HG03521 (cell line): ENCODE results near the gene ACY1.

Source experiments
- ATAC-seq: cut with Tn5 transposase; IDR thresholded peaks from one replicate; pipeline ENCODE4 v1.9.1; 2021; ENCODE audit warnings: mild to moderate bottlenecking, moderate library complexity; ENCODE audit not compliant: unreplicated experiment

The ACY1 gene

GRCh38 chr3:52004163-52004787 is 20.9 kb downstream of the ACY1 start:
- ATAC-seq: no peak

- no peak for ATAC-seq
These were observed 21.6 kb downstream of the ACY1 start for GRCh38 chr3:52004906-52005395.

GRCh38 chr3:52005571-52005986 is 22.2 kb downstream of the ACY1 start:
- no peak for ATAC-seq

GRCh38 chr3:52006017-52006819 is 22.9 kb downstream of the ACY1 start:
- no peak for ATAC-seq

- no peak for ATAC-seq
These were observed 23.4 kb downstream of the ACY1 start for GRCh38 chr3:52006820-52007133.

- no peak for ATAC-seq
These were observed 24.0 kb downstream of the ACY1 start for GRCh38 chr3:52007291-52007690.

GRCh38 chr3:52010431-52010830 is 27.1 kb downstream of the ACY1 start:
- no peak for ATAC-seq

GRCh38 chr3:52012699-52013098 is 29.4 kb downstream of the ACY1 start:
- ATAC-seq: no peak

- ATAC-seq: no peak
These were observed 30.7 kb downstream of the ACY1 start for GRCh38 chr3:52013802-52014598.

- ATAC-seq: no peak
These were observed 31.3 kb downstream of the ACY1 start for GRCh38 chr3:52014613-52015012.

- ATAC-seq: no peak
These were observed 32.3 kb downstream of the ACY1 start for GRCh38 chr3:52015438-52016228.

GRCh38 chr3:52017586-52017985 is 34.3 kb downstream of the ACY1 start:
- no peak for ATAC-seq

- ATAC-seq: no peak
These were observed 35.1 kb downstream of the ACY1 start for GRCh38 chr3:52018319-52019000.

- no peak for ATAC-seq
These were observed 36.2 kb downstream of the ACY1 start for GRCh38 chr3:52019352-52020080.

GRCh38 chr3:52020796-52021195 is 37.5 kb downstream of the ACY1 start:
- ATAC-seq: no peak

- no peak for ATAC-seq
These were observed 38.3 kb downstream of the ACY1 start for GRCh38 chr3:52021489-52022268.

- no peak for ATAC-seq
These were observed 39.2 kb downstream of the ACY1 start for GRCh38 chr3:52022323-52023100.

- ATAC-seq: no peak
These were observed 39.9 kb downstream of the ACY1 start for GRCh38 chr3:52023101-52023770.
